CD14-positive monocyte (primary cell): ENCODE data around the gene ARID4B. TPM values are rescaled to one million over a fixed set of nuclear protein-coding genes. Genes with fewer than 3 reads are reported as not detected.

Experiments used
- DNase-seq, 3 donors: peaks; one replicate each; pipeline ENCODE4 v3.0.0-alpha.2; 2011 to 2022
- H2AFZ ChIP-seq: 2 replicates; pipeline ENCODE4 v1.6.0; 2012; ENCODE audit warnings: mild to moderate bottlenecking, low read depth, low read length, inconsistent platforms; ENCODE audit not compliant: insufficient read depth, poor library complexity, severe bottlenecking
- H3K27ac ChIP-seq, 2 donors: 1 replicate in 1 of 2; 2 replicates in 1 of 2; pipeline ENCODE4 v1.5.1; 2012 to 2013; ENCODE audit warnings: low read length in 2 of 2, control low read depth in 1 of 2, inconsistent platforms in 1 of 2, low read depth in 1 of 2, mild to moderate bottlenecking in 1 of 2
- H3K27me3 ChIP-seq, 2 donors: one replicate each; pipeline versions ENCODE4 v1.6.0 to v1.6.1; 2011 to 2013; ENCODE audit warnings: low read length in 2 of 2; ENCODE audit not compliant: control insufficient read depth in 2 of 2, insufficient read depth in 2 of 2
- H3K36me3 ChIP-seq, 2 donors: replicated peaks in 1 of 2; 1 replicate in 1 of 2; 2 replicates in 1 of 2; pipeline versions ENCODE4 v1.5.1 to v1.6.1; 2012 to 2013; ENCODE audit warnings: low read length in 2 of 2, control low read depth in 1 of 2, inconsistent platforms in 1 of 2, mild to moderate bottlenecking in 1 of 2; ENCODE audit not compliant: insufficient read depth in 2 of 2, control insufficient read depth in 1 of 2
- H3K4me1 ChIP-seq, 2 donors: 1 replicate in 1 of 2; 2 replicates in 1 of 2; pipeline versions ENCODE4 v1.5.1 to v1.6.1; 2012 to 2013; ENCODE audit warnings: low read length in 2 of 2, control low read depth in 1 of 2, inconsistent platforms in 1 of 2, mild to moderate bottlenecking in 1 of 2, moderate library complexity in 1 of 2; ENCODE audit not compliant: insufficient read depth in 2 of 2, control insufficient read depth in 1 of 2
- H3K4me2 ChIP-seq: replicated peaks from 2 replicates; pipeline ENCODE3; 2012; ENCODE audit warnings: low read length, moderate library complexity, mild to moderate bottlenecking; ENCODE audit not compliant: poor library complexity, severe bottlenecking; ENCODE audit errors: extremely low read depth
- H3K4me3 ChIP-seq, 3 experiments: fragments of 200-600 bp in 1 of 3; sonication (generic) in 1 of 3; replicated peaks in 1 of 3; 1 replicate in 2 of 3; 2 replicates in 1 of 3; pipeline ENCODE4 v1.5.1; 2011 to 2013; ENCODE audit warnings: low read length in 3 of 3, mild to moderate bottlenecking in 3 of 3, control low read depth in 2 of 3, low read depth in 2 of 3, inconsistent platforms in 1 of 3, moderate library complexity in 1 of 3
- H3K79me2 ChIP-seq: 2 replicates; pipeline ENCODE4 v1.6.0; 2012; ENCODE audit warnings: mild to moderate bottlenecking, control low read depth, inconsistent platforms, low read length, moderate library complexity; ENCODE audit not compliant: insufficient read depth
- H3K9ac ChIP-seq: 2 replicates; pipeline ENCODE4 v1.6.0; 2017; ENCODE audit warnings: low read length, mild to moderate bottlenecking; ENCODE audit not compliant: insufficient read depth, poor library complexity, severe bottlenecking
- H3K9me3 ChIP-seq, 2 donors: replicated peaks in 1 of 2; 1 replicate in 1 of 2; 2 replicates in 1 of 2; pipeline versions ENCODE4 v1.5.1 to v1.6.1; 2012 to 2013; ENCODE audit warnings: low read length in 2 of 2, control low read depth in 1 of 2; ENCODE audit not compliant: control insufficient read depth in 1 of 2, insufficient read depth in 1 of 2
- H4K20me1 ChIP-seq: 2 replicates; pipeline ENCODE4 v1.6.0; 2012; ENCODE audit warnings: mild to moderate bottlenecking, low read length, control low read depth, moderate library complexity; ENCODE audit not compliant: insufficient read depth
- H3K27ac Mint-ChIP-seq, 7 donors: one replicate each; pipeline ENCODE4 v1.8.0; 2020; ENCODE audit warnings: mild to moderate bottlenecking in 7 of 7, mixed read lengths in 7 of 7, moderate library complexity in 6 of 7, inconsistent platforms in 2 of 7
- H3K27me3 Mint-ChIP-seq, 3 donors: one replicate each; pipeline ENCODE4 v1.8.0; 2021 to 2022; ENCODE audit warnings: low read depth in 3 of 3, mild to moderate bottlenecking in 3 of 3, mixed read lengths in 3 of 3, moderate library complexity in 3 of 3, inconsistent platforms in 1 of 3
- H3K36me3 Mint-ChIP-seq, 2 donors: one replicate each; pipeline ENCODE4 v1.8.0; 2020; ENCODE audit warnings: mixed read lengths in 2 of 2, inconsistent platforms in 1 of 2, mild to moderate bottlenecking in 1 of 2
- H3K4me1 Mint-ChIP-seq: one replicate; pipeline ENCODE4 v1.8.0; 2020; ENCODE audit warnings: mild to moderate bottlenecking, mixed read lengths
- H3K4me3 Mint-ChIP-seq, 2 donors: one replicate each; pipeline ENCODE4 v1.8.0; 2020; ENCODE audit warnings: mild to moderate bottlenecking in 2 of 2, mixed read lengths in 2 of 2, moderate library complexity in 1 of 2
- H3K9me3 Mint-ChIP-seq, 7 donors: one replicate each; pipeline ENCODE4 v1.8.0; 2020 to 2022; ENCODE audit warnings: mixed read lengths in 7 of 7, mild to moderate bottlenecking in 6 of 7, moderate library complexity in 6 of 7, inconsistent platforms in 2 of 7
- WGBS: methylation state at CpG from one replicate; pipeline ENCODE4 v1.1.5; 2013; ENCODE audit warnings: missing lambda C conversion rate; ENCODE audit not compliant: insufficient coverage; 5-methylcytosine and 5-hydroxymethylcytosine counted together
- intact Hi-C, 2 donors: fragments of 100-400 bp; cut with micrococcal nuclease; formaldehyde crosslinking; loops; one replicate each; pipeline versions ENCODE4 v1.15.0 to v1.15.1; 2023
- polyA plus RNA-seq, 3 donors: library from polyadenylated mRNA; depleted of rRNA in 1 of 3; unstranded in 2 of 3; stranded (reverse) in 1 of 3; fragments of 300-500 nt in 2 of 3; fragments of >200 nt in 1 of 3; fragmentation: Illumina TruSeq in 2 of 3; gene quantifications; 1 replicate in 2 of 3; 2 replicates in 1 of 3; pipeline ENCODE4 v1.2.3, GENCODE V29; 2012 to 2021
- TF ChIP-seq, protein P1 (sequence below): fragments of 200-600 bp; IDR thresholded peaks from one replicate; pipeline ENCODE4 v1.8.0; 2022; ENCODE audit warnings: antibody characterized with exemption, mild to moderate bottlenecking

ARID4B gene
- polyA plus RNA-seq, 3 donors: 9.3 to 15.4 (median 11.1) TPM

DNA sequence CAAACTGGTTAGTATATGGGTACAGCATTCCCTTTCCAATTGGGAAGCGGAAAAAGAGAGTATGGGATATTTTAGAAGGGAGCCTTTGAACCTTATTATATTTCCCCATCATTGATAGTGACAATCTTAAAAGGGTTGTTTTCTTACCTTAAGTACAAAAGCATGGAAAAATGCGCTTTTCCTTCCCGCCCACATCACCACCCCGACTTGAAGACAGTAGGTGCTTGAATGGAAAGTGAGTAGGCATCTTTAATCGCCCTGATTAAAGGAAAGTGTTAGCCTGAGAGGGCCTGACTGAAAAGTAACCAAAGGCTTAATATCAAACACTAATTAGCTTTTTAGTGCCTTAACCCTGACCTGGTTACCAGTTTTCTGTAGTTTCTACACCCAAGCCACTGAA is 15.7 kb upstream of the ARID4B start:
- no peaks in the 10 kb centered on the region for H3K4me1 Mint-ChIP-seq

DNA sequence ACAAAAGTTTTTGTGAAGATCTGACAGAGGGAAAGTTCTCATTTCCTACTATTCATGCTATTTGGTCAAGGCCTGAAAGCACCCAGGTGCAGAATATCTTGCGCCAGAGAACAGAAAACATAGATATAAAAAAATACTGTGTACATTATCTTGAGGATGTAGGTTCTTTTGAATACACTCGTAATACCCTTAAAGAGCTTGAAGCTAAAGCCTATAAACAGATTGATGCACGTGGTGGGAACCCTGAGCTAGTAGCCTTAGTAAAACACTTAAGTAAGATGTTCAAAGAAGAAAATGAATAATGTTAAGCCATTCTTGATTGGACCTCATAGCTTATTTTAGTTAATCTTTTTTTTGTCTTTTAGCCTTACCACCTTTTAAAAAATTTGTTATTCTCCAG is 14.5 kb upstream of the ARID4B start:
- H3K4me1 Mint-ChIP-seq: no peaks in the 10 kb centered on the region
- no peak overlapping the region for H3K4me3 ChIP-seq
- no peak for DNase-seq
- H3K36me3 ChIP-seq: peaks cover 36 to 66% of the 10 kb centered on the region in 2 donors
- no peak overlapping the region for H3K4me2 ChIP-seq
- WGBS: no CpG with 5 or more reads among the region's 3 CpGs
- H4K20me1 ChIP-seq: peaks cover 7% of the 10 kb centered on the region
- H3K4me3 Mint-ChIP-seq: no peak overlapping the region
- H3K27ac Mint-ChIP-seq: no peak overlapping the region
- H3K27me3 Mint-ChIP-seq: no peaks in the 10 kb centered on the region
- H3K27ac ChIP-seq: no peak overlapping the region
- H3K36me3 Mint-ChIP-seq: peaks cover 49 to 63% of the 10 kb centered on the region in 2 donors
- no peaks in the 10 kb centered on the region for H3K4me1 ChIP-seq
- H3K9me3 ChIP-seq: no peaks in the 10 kb centered on the region
- H3K27me3 ChIP-seq: no peaks in the 10 kb centered on the region
- TF ChIP-seq, protein P1, sequence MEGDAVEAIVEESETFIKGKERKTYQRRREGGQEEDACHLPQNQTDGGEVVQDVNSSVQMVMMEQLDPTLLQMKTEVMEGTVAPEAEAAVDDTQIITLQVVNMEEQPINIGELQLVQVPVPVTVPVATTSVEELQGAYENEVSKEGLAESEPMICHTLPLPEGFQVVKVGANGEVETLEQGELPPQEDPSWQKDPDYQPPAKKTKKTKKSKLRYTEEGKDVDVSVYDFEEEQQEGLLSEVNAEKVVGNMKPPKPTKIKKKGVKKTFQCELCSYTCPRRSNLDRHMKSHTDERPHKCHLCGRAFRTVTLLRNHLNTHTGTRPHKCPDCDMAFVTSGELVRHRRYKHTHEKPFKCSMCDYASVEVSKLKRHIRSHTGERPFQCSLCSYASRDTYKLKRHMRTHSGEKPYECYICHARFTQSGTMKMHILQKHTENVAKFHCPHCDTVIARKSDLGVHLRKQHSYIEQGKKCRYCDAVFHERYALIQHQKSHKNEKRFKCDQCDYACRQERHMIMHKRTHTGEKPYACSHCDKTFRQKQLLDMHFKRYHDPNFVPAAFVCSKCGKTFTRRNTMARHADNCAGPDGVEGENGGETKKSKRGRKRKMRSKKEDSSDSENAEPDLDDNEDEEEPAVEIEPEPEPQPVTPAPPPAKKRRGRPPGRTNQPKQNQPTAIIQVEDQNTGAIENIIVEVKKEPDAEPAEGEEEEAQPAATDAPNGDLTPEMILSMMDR: no peak
- H3K9me3 Mint-ChIP-seq: no peaks in the 10 kb centered on the region
- intact Hi-C loops: no loop called here
- no peaks in the 10 kb centered on the region for H3K79me2 ChIP-seq
- no peak overlapping the region for H2AFZ ChIP-seq
- no peak overlapping the region for H3K9ac ChIP-seq

More for the DNA sequence above, 15.7 kb upstream of the ARID4B start:
- no peak overlapping the region for H3K9ac ChIP-seq
- no peak overlapping the region for H3K4me2 ChIP-seq
- intact Hi-C loops: no loop called here
- no peaks in the 10 kb centered on the region for H3K79me2 ChIP-seq
- H3K27ac Mint-ChIP-seq: no peak overlapping the region
- no peaks in the 10 kb centered on the region for H3K27me3 ChIP-seq
- TF ChIP-seq, protein P1: no peak
- no peak overlapping the region for H3K4me3 ChIP-seq
- H3K9me3 Mint-ChIP-seq: peaks cover 0 to 1% (median 0%) of the 10 kb centered on the region in 7 donors
- H3K4me1 ChIP-seq: no peaks in the 10 kb centered on the region
- peaks cover 0 to 1% (median 0%) of the 10 kb centered on the region in 3 donors for H3K27me3 Mint-ChIP-seq
- H3K36me3 ChIP-seq: peaks cover 29 to 56% of the 10 kb centered on the region in 2 donors
- DNase-seq: no peak
- H3K27ac ChIP-seq: no peak overlapping the region
- no CpG with 5 or more reads among the region's 5 CpGs for WGBS
- H2AFZ ChIP-seq: no peak overlapping the region
- H3K4me3 Mint-ChIP-seq: no peak overlapping the region
- peaks cover 43 to 56% of the 10 kb centered on the region in 2 donors for H3K36me3 Mint-ChIP-seq
- no peaks in the 10 kb centered on the region for H4K20me1 ChIP-seq
- no peaks in the 10 kb centered on the region for H3K9me3 ChIP-seq
